Stimulated activated CD8-positive, alpha-beta memory T cell treated with anti-CD3 and anti-CD28 coated beads, Interleukin-7, amount 100 ng/mL, for 1 hour (primary cell): ENCODE measurements around the gene C11orf86.
"Not testable (repeated sequence)": the region's sequence is repeated elsewhere in the genome, so short reads cannot be mapped to it uniquely, and the experiment has no call there.

Experiments
- DNase-seq, 2 donors: peaks; one replicate each; pipeline ENCODE4 v3.0.0-alpha.2; 2020; ENCODE audit warnings: low read depth in 2 of 2

The C11orf86 gene

DNA sequence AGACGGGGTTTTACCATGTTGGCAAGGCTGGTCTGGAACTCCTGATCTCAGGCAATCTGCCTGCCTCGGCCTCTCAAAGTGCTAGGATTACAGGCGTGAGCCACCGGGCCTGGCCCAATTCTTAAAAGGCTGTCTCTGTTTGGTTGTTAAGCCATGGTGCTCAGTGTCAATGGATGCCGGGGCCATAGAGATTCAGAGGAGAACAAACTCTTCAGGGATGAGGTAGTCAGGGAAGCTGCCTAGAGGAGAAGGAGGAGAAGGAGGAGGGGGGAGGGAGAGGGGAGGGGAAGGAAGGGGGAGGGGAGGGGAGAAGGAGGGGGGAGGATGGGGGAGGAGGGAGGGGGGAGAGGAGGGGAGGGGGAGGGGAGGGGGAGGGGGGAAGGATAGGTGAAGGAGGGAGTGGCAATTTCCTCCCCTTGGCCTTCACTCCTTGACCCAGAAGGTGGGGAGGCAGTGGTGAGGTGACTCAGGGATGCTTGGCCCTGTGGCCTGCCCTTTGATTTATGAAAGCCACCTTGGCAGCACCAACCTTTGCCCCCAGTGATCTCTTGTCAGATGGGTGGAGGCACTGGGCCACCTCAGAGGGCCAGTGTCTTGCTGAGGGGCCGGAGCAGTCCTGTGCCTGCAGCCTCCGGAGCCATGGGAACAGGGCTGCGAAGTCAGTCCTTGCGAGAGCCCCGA lies at the start of gene C11orf86:
Gene C11orf86, plus strand, starts transcription at position 581 of the 681 bp plus-strand sequence. Its CDS starts 59 bp downstream, at position 640.
- no peak for DNase-seq

- no peak for DNase-seq
These were observed 45.4 kb upstream of the C11orf86 start for GRCh38 chr11:66929753-66930152.

DNA sequence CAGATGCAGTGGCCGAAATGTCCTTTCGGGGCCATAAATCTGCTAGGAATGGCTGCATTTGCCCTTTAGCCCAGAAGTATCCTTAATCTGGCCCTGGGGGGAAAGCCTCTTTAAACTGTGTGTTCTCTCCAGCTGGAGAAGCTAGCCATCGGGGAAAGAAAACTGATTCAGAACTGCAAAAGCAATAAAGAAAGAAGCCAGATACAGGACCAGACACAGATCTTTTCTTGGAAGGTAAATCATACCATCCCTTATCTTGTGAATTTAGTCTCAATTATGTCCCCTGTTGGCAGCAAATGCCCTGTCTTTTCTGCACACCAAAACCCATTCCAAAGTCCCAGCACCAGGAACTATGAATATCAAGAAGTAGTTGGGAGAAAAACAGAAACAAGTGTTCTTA lies 42.6 kb upstream of the C11orf86 start:
- no peak for DNase-seq

DNA sequence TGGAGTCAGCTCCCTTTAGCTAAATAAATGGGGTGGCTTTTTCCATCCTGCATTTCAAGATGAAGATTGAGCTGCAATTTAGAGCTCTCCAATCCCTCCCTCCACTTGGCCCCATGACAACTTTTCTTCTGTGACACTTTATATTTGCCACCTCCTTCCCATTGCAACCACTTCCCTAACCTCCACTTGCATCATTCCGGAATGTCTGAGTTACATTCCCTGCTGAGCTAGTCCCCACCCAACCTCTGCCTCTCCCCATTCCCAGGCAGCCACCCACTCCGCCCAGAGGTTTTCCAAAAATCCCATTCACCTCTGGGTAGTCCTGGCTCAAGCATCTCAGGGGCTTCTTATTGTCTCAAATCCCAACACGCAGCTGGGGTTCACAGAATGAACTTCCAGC lies 41.6 kb upstream of the C11orf86 start:
- no peak for DNase-seq

GRCh38 chr11:66934950-66935779 lies 39.9 kb upstream of the C11orf86 start:
- DNase-seq: no peak

DNA sequence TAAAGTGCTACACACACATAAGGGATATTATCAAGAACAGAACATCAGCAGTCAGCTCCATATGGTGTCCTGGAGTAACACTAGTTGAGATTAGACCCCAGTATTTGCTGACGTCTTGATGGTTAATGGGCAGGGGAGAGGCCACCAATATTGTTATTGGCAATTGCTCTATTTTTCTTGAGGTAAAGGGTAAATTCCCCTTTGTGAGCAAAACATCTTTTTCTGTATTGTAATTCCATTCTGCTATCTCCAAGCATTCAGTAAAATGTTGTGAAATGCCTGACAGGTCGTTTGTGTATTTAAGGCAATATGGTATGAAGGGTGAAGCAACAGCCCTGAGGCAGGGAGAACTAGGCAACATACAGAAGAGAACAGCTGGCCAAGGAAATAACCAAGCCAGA lies 38.8 kb upstream of the C11orf86 start:
- DNase-seq: no peak

DNA sequence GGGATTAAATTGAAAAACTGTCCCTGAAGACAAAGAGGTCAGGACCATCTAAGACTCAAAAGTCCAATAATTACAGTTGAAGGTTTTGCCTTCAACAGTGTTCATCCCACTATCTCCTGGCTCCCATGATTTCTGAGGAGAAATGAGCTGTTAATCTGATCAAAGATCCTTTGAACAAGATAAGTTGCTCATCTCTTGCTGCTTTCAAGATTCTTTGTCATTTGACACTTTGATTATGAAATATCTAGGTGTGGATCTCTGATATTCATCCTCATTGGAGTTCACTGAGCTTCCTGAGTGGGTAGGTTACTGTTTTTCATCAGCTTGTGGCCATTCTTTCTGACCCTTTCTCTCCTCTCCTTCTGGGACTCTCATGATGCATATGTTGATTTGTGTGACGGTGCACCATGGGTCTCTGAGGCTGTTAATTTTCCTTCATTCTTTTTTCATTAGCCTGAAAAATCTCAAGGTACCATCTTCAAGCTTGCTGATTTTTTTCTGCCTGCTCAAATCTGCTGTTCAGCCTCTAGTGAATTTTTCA lies 37.8 kb upstream of the C11orf86 start:
- no peak for DNase-seq

GRCh38 chr11:66938582-66939135 lies 36.4 kb upstream of the C11orf86 start:
- DNase-seq: no peak

GRCh38 chr11:66950112-66950535 lies 25.0 kb upstream of the C11orf86 start:
- DNase-seq: no peak

GRCh38 chr11:66951135-66951534 lies 24.0 kb upstream of the C11orf86 start:
- no peak for DNase-seq

DNA sequence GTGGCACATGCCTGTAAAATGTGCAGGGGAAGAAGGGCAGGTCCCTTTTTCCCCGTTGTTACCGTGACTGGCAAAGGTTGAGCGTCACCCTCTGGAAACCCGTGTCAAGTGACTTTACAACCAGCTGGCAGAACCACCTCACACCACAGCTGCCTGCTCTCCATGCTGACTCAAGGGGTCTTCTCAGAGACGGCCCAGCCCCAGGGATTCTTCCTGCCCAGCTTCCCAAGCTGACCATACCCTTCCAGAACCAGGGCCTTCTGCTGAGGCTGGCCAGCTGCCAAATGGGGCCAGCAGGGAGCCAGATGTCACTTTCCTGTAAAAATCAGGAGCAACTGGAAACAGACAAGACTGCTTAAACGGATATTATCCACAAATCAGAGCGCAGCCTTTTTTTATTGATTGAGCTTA lies 23.2 kb upstream of the C11orf86 start:
- DNase-seq: no peak

DNA sequence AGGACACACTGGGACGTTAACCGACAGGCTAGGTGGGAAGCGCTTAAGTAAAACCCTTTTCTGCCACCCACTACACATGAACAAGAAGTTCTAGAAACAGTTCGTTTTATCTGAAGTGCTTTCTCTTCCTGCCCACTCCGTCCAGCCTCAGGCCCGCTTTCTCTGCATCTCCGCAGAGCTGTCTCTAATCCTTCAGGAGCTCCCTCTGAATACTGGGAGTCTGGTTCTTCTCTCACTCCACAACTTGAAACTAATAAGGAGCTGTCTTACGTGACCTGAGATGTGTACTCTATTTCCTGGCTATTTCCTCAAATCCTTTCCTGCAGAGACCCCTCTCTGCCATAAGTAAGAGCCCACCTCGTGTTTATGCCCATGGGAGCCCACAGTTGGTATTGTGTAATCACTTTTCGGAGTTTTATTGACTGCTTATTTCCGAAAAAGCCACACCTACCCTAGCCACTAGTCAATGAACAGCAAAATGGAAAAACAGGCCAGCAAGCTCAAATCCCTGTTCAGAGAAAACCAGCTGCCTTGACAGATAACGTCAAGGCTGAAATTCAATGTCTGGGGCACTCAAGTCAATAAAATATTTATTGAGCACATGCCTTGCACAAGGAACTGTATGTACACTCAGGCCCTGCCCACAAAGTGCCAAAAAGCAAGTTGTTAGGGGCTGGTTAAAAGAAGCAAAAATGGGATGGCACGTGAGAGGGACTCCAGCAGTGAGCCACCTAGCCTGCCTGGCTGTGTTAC lies 21.8 kb upstream of the C11orf86 start:
- DNase-seq: no peak

DNA sequence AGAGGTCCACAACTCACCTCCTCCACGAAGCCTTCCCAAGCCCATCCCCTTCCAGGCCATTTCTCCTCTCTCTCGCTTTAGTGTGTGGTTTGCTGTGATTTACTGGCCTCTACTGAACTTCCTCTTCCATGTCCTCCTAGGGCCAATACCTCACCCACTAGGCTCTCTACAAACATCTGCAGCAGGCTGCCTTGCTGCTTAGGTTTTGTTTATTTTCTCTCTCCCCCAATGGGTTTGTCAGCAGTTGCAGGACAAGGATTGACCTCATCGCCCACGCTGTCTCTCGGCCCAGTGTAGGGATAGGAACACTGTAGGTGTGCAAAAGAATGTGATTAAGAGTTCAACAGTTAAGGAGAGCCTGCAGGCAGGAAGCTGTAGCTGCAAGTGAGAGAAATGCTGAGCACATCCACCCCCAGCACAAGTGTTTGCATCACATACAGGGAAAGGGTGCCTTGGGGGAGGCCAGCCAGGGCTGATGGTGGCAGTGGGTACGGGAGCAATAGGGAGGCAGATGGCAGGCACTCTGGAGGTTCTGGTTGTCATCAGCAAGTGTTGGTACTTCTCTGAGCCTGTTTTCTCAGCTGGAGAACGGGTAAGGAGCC lies 18.3 kb upstream of the C11orf86 start:
- no peak for DNase-seq

DNA sequence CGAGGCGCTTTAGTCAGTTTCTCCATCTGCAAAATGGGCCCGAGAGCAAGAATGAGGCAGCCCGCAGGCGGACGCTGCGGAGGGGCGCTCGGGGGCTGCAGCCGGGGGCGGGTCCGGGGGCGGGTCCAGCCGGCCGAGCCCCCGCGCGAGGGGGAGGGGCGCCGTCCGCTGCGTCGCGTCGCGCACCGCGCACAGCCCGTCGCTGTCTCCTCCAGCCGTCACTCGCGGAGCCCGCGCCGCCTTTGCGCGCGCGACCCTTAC lies 17.2 kb upstream of the C11orf86 start:
- DNase-seq: peak; percentile 13 to 15

DNA sequence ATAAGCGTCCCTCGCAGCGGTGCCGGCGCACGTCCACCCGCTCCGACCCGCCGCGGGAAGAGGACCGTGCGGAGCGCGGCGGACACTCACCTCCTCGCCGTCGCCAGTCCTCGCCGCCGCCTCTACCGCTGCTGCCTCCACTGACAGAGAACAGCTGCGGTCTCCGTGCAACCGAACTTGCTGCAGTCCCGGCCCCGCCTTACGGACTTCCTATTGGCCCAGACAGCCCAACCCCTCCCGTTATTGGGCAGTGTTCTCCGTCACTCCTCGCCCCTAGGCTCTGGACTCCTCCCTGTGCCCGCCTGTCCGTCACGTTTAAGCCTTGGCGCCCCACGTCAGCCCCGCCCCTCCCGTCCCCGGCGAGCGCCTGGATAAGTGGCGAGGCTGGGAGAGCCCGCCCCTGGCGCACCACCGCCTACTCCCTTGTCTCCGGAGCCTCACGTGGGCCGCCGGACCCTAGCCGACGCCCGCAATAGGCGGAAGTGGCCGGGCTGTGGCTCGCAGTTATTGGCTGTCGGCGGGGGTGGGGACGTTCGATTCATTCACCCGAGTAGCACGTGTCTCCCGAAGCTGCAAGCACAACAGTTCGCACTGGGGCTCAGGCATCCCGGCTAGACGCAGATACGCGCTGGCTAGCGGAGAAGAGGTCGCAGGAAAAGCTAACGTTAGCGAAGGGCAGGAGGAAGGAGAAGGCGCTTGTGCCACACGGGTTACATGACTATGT lies 16.7 kb upstream of the C11orf86 start, which contains the start of gene PC:
Gene PC, minus strand, starts transcription at position 152 of the 724 bp plus-strand sequence. CDS start 86,224 bp downstream, outside the sequence.
- peak; percentile 93 to 94 for DNase-seq

DNA sequence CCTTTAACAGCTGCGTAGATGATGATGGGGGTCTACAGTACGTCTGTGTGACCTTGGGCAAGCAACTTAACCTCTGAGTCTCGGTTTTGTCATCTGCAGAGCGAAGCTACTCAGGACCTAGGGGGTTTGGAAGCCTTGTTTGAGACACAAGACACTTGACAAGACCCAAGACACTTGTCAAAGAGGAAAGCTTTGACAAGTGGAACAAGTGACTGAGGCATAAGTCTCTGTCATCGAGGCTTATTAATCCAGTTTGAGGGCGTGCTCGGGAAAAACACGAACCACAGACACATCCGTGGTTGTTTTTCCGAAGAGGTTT lies 16.2 kb upstream of the C11orf86 start:
- DNase-seq: no peak

DNA sequence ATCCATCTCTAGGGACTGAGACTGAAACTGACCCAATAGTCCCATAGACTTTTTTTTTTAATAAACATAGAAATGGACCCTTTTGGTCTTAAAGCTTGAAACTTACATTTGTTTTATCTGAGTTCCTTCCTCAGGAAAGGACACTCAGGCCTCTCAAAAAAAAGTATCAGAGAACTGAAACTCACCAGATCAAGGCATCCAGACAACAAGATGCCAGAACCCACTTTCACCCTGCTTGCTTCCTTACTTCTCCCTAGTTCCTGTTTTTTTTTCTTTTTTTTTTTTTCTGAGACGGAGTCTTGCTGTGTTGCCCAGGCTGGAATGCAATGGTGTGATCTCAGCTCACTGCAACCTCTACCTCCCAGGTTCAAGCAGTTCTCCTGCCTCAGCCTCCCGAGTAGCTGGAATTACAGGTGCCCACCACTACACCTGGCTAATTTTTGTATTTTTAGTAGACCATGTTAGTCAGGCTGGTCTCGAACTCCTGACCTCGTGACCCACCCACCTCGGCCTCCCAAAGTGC lies 13.4 kb upstream of the C11orf86 start:
- DNase-seq: not testable (repeated sequence)

DNA sequence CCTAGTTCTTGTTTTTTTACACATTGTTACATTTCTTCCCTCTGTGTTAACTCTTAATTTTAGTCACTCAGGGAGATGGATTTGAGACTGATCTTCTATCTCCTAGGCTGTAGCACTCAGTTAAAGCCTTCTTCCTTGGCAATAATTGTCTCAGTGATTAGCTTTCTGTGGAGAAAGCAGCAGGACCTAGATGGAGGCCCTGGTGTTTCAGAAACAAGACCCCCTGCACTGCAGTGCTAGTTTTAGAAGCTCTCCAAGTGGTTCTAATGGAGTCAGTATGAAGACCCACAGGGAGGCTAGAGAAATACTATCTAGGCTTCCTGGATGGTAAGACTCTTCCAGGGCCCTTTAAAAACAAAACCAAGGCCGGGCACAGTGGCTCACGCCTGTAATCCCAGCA lies 12.9 kb upstream of the C11orf86 start:
- no peak for DNase-seq

DNA sequence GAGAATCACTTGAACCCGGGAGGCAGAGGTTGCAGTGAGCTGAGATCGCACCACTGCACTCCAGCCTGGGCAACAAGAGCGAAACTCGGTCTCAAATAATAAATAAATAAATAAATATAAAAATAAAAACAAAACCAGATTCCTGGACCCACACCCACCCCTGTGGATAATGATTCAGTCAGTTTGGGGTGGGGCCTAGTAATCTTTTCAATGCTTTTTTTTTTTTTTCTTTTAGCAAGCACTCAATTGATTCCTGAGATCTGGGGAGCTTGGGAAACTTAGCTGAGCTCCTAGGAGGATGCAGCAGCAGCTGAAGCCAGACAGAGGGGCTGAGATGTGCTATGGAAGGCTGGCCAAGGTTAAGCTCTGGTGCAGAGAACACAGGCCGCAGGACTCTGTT lies 12.3 kb upstream of the C11orf86 start:
- DNase-seq: no peak

- DNase-seq: no peak
These were observed 10.6 kb upstream of the C11orf86 start for GRCh38 chr11:66964495-66964894.

- DNase-seq: no peak
These were observed 8.8 kb upstream of the C11orf86 start for GRCh38 chr11:66966351-66966750.
